Endothelial cell of umbilical vein (primary cell): ENCODE results near the gene SLC25A5. TPM values are rescaled to one million over a fixed set of nuclear protein-coding genes. Genes with fewer than 3 reads are reported as not detected.

Experiments
- BruUV-seq: library from RNA; stranded (reverse); fragments of 400-500 nt; replicated peaks from 2 replicates; lab custom pipeline; 2021; lab: Mats Ljungman, UMichigan
- CTCF ChIA-PET: fragments of 300-600, 350-600 bp; sonication (Branson Sonifier 250); formaldehyde crosslinking; loops from one replicate; lab custom pipeline; 2021; ENCODE audit warnings: antibody characterized with exemption, inconsistent platforms; lab: Charles Lee
- POLR2A ChIA-PET: fragments of 300-600, 350-600 bp; sonication (Branson Sonifier 250); formaldehyde crosslinking; loops from one replicate; lab custom pipeline; 2021; ENCODE audit warnings: antibody characterized with exemption, inconsistent platforms; lab: Charles Lee
- DNase-seq: peaks from one replicate; pipeline ENCODE4 v3.0.0-alpha.2; 2011; ENCODE audit warnings: low read depth, low spot score
- FAIRE-seq: peaks from 2 replicates; lab custom pipeline; 2011; peaks lifted over from hg19 to GRCh38; lab: Jason Lieb, UNC
- H2AFZ ChIP-seq: 2 replicates; pipeline ENCODE4 v1.6.0; 2012; ENCODE audit warnings: low read depth, low read length, control low read depth, inconsistent platforms
- H3K27ac ChIP-seq: 2 replicates; pipeline ENCODE4 v1.5.1; 2011; ENCODE audit warnings: low read depth, mild to moderate bottlenecking, control low read depth, low read length, moderate library complexity; ENCODE audit not compliant: insufficient read depth
- H3K27me3 ChIP-seq, 2 experiments: 2 replicates each; pipeline versions ENCODE4 v1.6.0 to v1.6.1; 2011; ENCODE audit warnings: low read length in 2 of 2, mixed read lengths in 1 of 2; ENCODE audit not compliant: control insufficient read depth in 2 of 2, insufficient read depth in 2 of 2
- H3K36me3 ChIP-seq, 2 experiments: 2 replicates in 1 of 2; 3 replicates in 1 of 2; pipeline ENCODE4 v1.5.1; 2011; ENCODE audit warnings: low read length in 2 of 2, mild to moderate bottlenecking in 1 of 2, moderate library complexity in 1 of 2; ENCODE audit not compliant: control insufficient read depth in 2 of 2, insufficient read depth in 2 of 2; ENCODE audit errors: extremely low read depth in 1 of 2
- H3K4me1 ChIP-seq: 3 replicates; pipeline ENCODE4 v1.5.1; 2011; ENCODE audit warnings: mild to moderate bottlenecking, low read length; ENCODE audit not compliant: control insufficient read depth, insufficient read depth; ENCODE audit errors: extremely low read depth
- H3K4me2 ChIP-seq: 2 replicates; pipeline ENCODE4 v1.6.1; 2011; ENCODE audit warnings: low read length, control low read depth, mixed read lengths; ENCODE audit not compliant: insufficient read depth
- H3K4me3 ChIP-seq, 3 experiments: fragments of 200-600 bp in 1 of 3; sonication (generic), shearing (Covaris generic) in 1 of 3; replicated peaks in 1 of 3; 2 replicates each; pipeline ENCODE4 v1.5.1; 2011 to 2016; ENCODE audit warnings: control low read depth in 3 of 3, low read length in 3 of 3, mild to moderate bottlenecking in 2 of 3, inconsistent platforms in 1 of 3, low read depth in 1 of 3, moderate library complexity in 1 of 3; ENCODE audit not compliant: insufficient read depth in 1 of 3
- H3K79me2 ChIP-seq: 2 replicates; pipeline ENCODE4 v1.6.0; 2012; ENCODE audit warnings: low read length, inconsistent platforms; ENCODE audit not compliant: control insufficient read depth, insufficient read depth
- H3K9ac ChIP-seq: replicated peaks from 2 replicates; pipeline ENCODE3; 2011; ENCODE audit warnings: low read length, control low read depth; ENCODE audit not compliant: insufficient read depth; ENCODE audit errors: extremely low read depth
- H3K9me1 ChIP-seq: replicated peaks from 3 replicates; pipeline ENCODE4 v1.6.0; 2011; ENCODE audit warnings: mild to moderate bottlenecking, low read length; ENCODE audit not compliant: control insufficient read depth, insufficient read depth; ENCODE audit errors: extremely low read depth
- H3K9me3 ChIP-seq: replicated peaks from 2 replicates; pipeline ENCODE4 v1.5.1; 2012; ENCODE audit warnings: low read length, inconsistent platforms; ENCODE audit not compliant: control insufficient read depth, insufficient read depth
- H4K20me1 ChIP-seq: replicated peaks from 2 replicates; pipeline ENCODE3; 2011; ENCODE audit warnings: mild to moderate bottlenecking, low read length; ENCODE audit not compliant: control insufficient read depth, insufficient read depth; ENCODE audit errors: extremely low read depth
- CTCF ChIP-seq, 2 donors: IDR thresholded peaks; 1 replicate in 1 of 2; 2 replicates in 1 of 2; pipeline ENCODE4 v1.5.1; 2011; ENCODE audit warnings: low read length in 2 of 2, mild to moderate bottlenecking in 2 of 2, moderate library complexity in 2 of 2, control low read depth in 1 of 2, inconsistent platforms in 1 of 2, low read depth in 1 of 2; ENCODE audit not compliant: insufficient read depth in 1 of 2; ENCODE audit errors: extremely low read depth in 1 of 2
- EZH2 ChIP-seq: IDR thresholded peaks from 2 replicates; pipeline ENCODE4 v1.6.1; 2012; ENCODE audit warnings: borderline replicate concordance, low read depth, mild to moderate bottlenecking, moderate library complexity, low read length, inconsistent platforms; ENCODE audit not compliant: severe bottlenecking
- FOS ChIP-seq: IDR thresholded peaks from 2 replicates; pipeline ENCODE4 v1.6.1; 2011; ENCODE audit warnings: mild to moderate bottlenecking, low read length, moderate library complexity, borderline replicate concordance; ENCODE audit not compliant: insufficient read depth
- GATA2 ChIP-seq: IDR thresholded peaks from 2 replicates; pipeline ENCODE4 v1.7.0; 2011; ENCODE audit warnings: low read depth, mild to moderate bottlenecking, moderate library complexity, mixed read lengths, low read length; ENCODE audit not compliant: insufficient read length, insufficient read depth
- JUN ChIP-seq: IDR thresholded peaks from 2 replicates; pipeline ENCODE4 v1.6.1; 2011; ENCODE audit warnings: borderline replicate concordance, low read depth; ENCODE audit not compliant: insufficient read length, insufficient read depth
- MAX ChIP-seq: IDR thresholded peaks from 2 replicates; pipeline ENCODE4 v1.6.1; 2011; ENCODE audit not compliant: insufficient read depth, insufficient read length
- MYC ChIP-seq: IDR thresholded peaks from one replicate; pipeline ENCODE4 v1.6.1; 2011; ENCODE audit warnings: mild to moderate bottlenecking, low read depth, low read length
- POLR2A ChIP-seq: IDR thresholded peaks from 2 replicates; pipeline ENCODE4 v1.6.1; 2012; ENCODE audit warnings: low read depth, mild to moderate bottlenecking, control low read depth, low read length
- POLR2AphosphoS5 ChIP-seq: IDR thresholded peaks from 2 replicates; pipeline ENCODE4 v1.6.1; 2012; ENCODE audit warnings: low read depth, mild to moderate bottlenecking, control low read depth, low read length, moderate library complexity; ENCODE audit not compliant: insufficient read depth
- dilution Hi-C: fragments of 300-500 bp; cut with MboI; formaldehyde crosslinking; loops from one replicate; pipeline ENCODE4 v1.15.0; 2019; ENCODE audit warnings: low sequenced_read_pairs; ENCODE audit not compliant: extremely low pct_ligation_motif_present
- intact Hi-C: fragments of 100-400 bp; cut with micrococcal nuclease; formaldehyde crosslinking; loops from one replicate; pipeline ENCODE4 v1.10.0; 2022
- polyA plus RNA-seq, 4 experiments: library from polyadenylated mRNA; depleted of rRNA in 3 of 4; stranded (reverse) in 3 of 4; unstranded in 1 of 4; fragments of >200 nt; gene quantifications; 2 replicates each; pipeline versions ENCODE4 v1.2.1 to v1.2.3, GENCODE V29; 2011 to 2012; ENCODE audit warnings: missing spikeins in 1 of 4
- total RNA-seq: library from RNA; stranded (reverse); gene quantifications from 2 replicates; pipeline ENCODE4 v1.2.3, GENCODE V29; 2021

The SLC25A5 gene
- total and polyA plus RNA-seq, 2 donors (not counting 3 experiments of a cell fraction or from before 2014, with no cell fraction given) = 379 to 651 TPM

DNA sequence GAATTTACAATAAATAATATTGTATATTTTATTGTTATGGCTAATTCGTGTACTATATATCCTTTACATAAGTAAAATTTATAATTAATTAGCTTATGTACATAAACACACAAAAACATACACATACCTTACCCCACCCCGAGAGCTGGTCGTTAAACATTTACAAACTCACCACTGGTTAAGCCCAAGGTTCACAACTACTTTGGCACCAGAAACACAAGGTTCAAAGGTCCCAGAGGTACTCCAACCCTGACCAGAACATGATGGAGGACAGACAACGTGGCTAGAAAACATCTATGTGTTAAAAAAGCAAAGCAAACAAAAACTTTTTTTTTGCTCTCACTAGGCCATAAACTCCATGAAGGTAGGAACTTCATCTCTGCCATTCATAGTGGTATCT is 37.7 kb downstream of the SLC25A5 start:
- H3K27me3 ChIP-seq = no peaks in the 10 kb centered on the region
- ChIA-PET CTCF (interaction anchor here (1.0 to 1.5 kb wide), 3 partner anchors 10 to 224 kb away, joined by 4 to 6 read pairs (median 4); no protein-coding TSS in a partner anchor), POLR2A (no interaction called here)
- intact Hi-C loops = no loop called here
- no peak overlapping the region for H2AFZ ChIP-seq
- no peak overlapping the region for H3K4me2 ChIP-seq
- DNase-seq (no peak), FAIRE-seq (no peak)
- BruUV-seq = no TSS peak
- peaks cover 14% of the 10 kb centered on the region for H3K4me1 ChIP-seq
- no peak overlapping the region for H3K9ac ChIP-seq
- H3K36me3 ChIP-seq = no peaks in the 10 kb centered on the region
- TF ChIP-seq POLR2A = no peak
- no peak for TF ChIP-seq EZH2
- TF ChIP-seq JUN = no peak
- no peak for TF ChIP-seq POLR2AphosphoS5
- TF ChIP-seq CTCF (IDR thresholded peaks at IDR 0.05; ENCODE audit: extremely low read depth in 1 of 2, insufficient read depth in 1 of 2, low read depth in 1 of 2, low read length in 2 of 2) = no peak
- TF ChIP-seq GATA2 = no peak
- no peak for TF ChIP-seq MAX
- no peak for TF ChIP-seq FOS
- TF ChIP-seq MYC = no peak
- no peaks in the 10 kb centered on the region for H4K20me1 ChIP-seq
- H3K79me2 ChIP-seq = no peaks in the 10 kb centered on the region
- no peaks in the 10 kb centered on the region for H3K9me3 ChIP-seq
- no peak overlapping the region for H3K4me3 ChIP-seq
- H3K27ac ChIP-seq = no peak overlapping the region
- no peaks in the 10 kb centered on the region for H3K9me1 ChIP-seq
- dilution Hi-C loops = no loop called here
